ENCODE data around the gene FIS1.

GRCh38 chr7:101210143-101210542 lies 34.7 kb downstream of the FIS1 start:
- TF ChIP-seq CTCF (IDR thresholded peaks at IDR 0.05; ENCODE audit: borderline replicate concordance, extremely low read depth, low read length, poor library complexity, severe bottlenecking) (no peak), EZH2 (IDR thresholded peaks at IDR 0.05; ENCODE audit: borderline replicate concordance, low read depth, low read length, severe bottlenecking) (no peak)

All from DND-41 (cell line).